NCI-H345 (cell line): Measurements from ENCODE around the gene PRELID1.
"Not testable (repeated sequence)": the region's sequence is repeated elsewhere in the genome, so short reads cannot be mapped to it uniquely, and the experiment has no call there.

Experiments used
- DNase-seq: peaks from one replicate; lab custom pipeline; 2025; lab: John Stamatoyannopoulos, UW

Gene PRELID1, protein sequence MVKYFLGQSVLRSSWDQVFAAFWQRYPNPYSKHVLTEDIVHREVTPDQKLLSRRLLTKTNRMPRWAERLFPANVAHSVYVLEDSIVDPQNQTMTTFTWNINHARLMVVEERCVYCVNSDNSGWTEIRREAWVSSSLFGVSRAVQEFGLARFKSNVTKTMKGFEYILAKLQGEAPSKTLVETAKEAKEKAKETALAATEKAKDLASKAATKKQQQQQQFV

DNA sequence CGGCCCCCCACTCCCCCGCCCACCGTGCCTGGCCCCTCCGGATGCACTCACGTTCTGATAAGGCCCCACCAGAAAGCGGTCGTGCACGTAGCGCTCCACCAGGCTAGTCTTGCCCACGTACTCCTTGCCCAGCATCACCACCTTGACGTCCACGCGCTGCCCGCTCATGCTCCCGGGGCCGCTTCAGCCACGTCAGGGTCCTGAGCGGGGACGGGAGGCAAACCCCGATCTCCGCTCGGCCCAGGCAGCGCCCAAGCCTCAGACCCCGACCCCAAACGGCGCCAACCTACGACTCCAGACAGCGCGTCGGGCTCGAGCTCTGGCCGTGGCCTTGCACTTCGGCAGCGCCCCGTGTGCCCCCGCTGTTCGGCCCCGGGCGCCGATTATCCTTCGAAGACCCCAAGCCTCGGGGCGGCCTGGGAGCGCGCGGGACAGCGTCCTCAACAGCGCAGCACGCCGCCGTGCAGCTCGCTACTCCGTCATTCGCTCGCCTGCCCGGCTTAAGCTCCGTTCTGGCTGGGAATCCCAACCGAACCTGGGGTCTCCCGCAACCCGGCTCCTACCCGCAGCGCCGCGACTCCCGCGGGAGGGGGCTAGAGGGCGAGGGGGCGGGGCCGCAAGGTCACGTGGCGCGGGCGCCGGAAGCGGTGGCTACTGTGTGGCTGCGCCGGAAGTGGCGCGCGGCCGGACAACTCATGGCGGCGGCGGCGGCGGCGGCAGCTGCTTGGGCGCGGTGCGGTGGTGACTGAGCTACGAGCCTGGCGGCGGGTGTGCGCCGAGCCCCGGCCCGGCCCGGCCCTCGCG, at the start of gene PRELID1, which contains the start of gene RAB24:
TSS of gene PRELID1 (plus strand) at position 679 of the 804 bp plus-strand sequence. CDS start 187 bp downstream, outside the sequence.
TSS of gene RAB24 (minus strand) at position 599 of the 804 bp plus-strand sequence. CDS start at position 168, 431 bp downstream.
- peak; percentile 92 for DNase-seq

DNA sequence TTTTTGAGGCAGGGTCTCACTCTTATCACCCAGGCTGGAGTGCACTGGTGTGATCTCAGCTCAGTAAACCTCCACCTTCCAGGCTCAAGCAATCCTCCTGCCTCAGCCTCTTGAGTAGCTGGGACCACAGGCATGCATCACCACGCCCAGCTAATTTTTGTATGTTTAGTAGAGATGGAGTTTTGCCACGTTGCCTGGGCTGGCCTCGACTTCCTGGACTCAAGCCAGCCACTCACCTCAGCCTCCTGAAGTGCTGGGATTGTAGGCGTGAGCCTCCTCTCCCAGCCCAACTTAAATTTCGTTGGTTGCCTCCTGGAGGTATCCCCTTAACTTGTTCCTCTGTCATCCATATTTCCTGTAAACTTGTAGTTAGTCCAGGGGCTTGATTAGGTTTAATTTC, 47.3 kb upstream of the PRELID1 start:
- peak; percentile 5 for DNase-seq

DNA sequence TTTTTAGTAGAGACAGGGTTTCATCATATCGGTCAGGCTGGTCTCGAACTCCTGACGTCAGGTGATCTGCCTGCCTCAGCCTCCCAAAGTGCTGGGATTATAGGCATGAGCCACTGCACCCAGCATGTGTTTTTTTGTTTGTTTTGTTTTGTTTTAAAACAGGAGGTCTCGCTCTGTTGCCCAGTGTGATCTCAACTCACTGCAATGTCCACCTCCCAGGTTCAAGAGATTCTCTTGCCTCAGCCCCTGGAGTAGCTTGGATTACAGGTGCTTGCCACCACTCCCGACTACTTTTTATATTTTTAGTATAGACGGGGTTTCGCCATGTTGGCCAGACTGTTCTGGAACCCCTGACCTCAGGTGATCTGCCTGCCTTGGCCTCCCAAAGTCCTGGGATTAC, 44.9 kb upstream of the PRELID1 start:
- not testable (repeated sequence) for DNase-seq

DNA sequence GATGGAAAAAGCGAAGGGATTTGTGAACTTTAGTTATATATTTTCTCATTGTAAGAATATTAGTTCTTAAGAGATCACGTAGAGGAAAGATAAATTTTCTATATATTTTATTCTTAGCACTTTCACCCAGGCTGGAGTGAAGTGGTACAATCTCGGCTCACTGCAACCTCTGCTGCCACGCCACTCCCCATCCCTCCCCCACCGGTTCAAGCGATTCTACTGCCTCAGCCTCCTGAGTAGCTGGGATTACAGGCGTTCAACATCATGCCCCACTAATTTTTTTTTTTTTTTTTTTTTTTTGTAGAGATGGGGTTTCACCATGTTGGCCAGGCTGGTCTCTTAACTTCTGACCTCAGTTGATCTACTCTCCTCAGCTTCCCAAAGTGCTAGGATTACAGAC, 42.6 kb upstream of the PRELID1 start:
- DNase-seq: no peak

DNA sequence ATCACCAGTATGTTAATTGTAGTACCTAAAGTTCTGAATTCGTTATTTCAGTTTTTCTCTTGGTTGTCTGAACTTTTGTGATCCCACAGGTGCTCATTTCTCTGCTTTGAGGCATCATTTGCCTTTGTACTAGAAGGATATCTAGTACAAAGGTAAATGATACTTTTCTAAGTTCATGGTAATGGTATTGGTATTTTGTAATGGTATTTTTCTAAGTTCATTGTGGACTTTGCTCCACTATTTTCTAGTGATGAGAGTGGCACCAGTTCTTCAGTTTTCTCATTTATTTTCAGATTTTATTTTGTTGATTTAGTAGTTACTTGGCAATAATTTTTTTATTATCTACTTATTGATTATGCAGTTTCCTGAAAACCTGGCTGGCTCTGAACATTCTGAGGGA, 42.1 kb upstream of the PRELID1 start:
- DNase-seq: no peak

DNA sequence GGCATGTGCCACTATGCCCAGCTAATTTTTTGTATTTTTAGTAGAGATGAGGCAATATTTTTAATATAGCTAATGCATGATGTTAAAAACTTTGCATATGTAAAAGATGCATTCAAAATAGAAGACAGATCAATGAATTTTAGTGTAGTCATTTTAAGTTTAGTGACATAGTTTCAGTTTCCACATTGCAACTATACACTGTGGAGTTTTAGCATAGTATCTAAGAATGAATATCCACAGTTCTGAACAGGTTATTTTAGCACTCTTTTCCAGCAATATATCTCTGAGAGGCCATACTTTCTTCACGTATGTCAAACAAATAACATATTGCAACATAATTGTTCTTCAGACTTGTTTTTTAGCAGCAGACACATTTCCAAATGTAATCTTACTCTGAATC, 39.4 kb upstream of the PRELID1 start:
- no peak for DNase-seq

DNA sequence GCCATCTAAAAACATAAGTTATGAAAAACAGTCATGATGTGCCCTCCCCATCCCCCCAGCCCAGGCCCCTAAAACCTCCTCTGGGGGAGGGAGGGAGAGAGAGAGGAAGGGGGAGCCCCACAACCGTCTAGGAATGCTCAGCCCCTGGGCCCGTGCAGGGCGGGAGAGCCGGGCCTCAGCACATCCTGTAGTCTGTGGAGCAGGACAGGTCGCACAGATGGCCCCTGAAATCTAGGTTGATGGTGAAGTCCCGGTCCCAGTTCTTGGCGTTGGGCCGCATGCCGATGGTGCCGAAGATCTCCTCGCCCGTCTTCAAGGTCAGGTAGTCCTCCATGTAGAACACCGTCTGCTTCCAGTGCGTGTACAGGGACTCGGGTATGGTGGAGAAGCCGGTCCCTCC, 38.2 kb upstream of the PRELID1 start:
- DNase-seq: no peak

DNA sequence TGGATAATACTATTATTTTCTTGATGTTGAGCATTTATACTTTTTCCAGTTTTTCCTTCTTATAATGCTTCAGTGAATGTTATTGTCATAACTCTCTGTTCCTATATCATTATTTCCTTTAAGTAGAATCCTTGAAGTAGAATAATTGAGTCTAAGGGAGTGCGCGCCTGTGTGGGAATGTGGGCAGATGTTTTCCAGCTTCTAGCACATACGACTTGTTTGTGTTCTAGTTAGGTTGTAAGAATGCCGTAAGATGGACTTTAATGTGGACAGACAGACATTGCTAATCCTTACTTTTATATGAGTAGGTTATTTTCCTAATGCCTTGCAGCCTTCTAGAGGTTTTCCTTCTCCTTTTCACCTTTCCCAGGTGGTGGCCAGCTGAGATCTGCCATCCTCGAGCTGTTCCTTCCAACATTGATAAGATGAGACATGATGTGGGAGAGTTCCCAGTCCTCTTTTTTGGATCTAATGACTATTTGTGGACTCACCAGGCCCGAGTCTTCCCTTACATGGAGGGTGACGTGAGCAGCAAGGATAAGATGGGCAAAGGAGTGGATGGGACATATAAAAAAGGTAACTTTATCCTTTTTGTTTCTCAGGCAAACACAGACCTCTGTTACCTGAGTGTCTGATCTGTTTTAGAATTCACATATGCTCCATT, 34.2 kb upstream of the PRELID1 start:
- DNase-seq: no peak

DNA sequence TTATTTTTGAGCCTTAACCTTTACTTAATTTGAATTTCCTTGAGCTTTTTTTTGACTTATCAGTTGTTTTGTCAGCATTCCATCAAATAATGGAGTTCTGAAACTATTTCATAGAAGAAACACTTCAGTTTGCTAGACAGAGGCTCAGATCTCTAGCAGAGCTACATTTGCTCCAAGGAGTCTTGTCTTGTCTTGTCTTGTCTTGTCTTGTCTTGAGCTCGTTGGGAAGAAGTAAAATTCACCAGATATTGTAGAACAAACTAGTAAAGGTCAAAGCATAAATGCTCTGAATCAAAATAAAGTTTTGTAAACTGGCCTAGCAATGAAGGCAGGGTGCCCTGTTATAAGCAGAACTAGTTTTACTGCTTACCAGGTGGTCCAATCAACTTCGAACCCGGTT, 33.6 kb upstream of the PRELID1 start:
- no peak for DNase-seq

DNA sequence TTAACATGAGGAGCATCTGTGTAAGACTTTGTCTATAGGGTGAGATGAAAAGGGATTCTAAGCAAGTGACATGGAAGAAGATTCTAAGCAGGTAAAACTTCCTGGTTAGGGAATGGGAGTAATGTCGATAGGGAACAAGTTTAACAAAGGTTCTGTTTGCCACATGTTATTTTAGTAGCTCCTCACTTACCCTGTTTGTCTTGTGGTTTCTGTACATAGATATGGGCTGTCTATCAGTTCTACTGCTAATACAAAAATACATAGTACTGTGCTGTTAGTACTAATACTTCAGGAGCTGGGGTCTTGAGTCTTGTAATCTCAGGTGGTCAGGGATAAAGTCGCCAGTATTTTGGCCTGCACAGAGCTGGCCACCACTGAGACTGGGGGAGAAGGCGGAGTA, 32.9 kb upstream of the PRELID1 start:
- DNase-seq: no peak

DNA sequence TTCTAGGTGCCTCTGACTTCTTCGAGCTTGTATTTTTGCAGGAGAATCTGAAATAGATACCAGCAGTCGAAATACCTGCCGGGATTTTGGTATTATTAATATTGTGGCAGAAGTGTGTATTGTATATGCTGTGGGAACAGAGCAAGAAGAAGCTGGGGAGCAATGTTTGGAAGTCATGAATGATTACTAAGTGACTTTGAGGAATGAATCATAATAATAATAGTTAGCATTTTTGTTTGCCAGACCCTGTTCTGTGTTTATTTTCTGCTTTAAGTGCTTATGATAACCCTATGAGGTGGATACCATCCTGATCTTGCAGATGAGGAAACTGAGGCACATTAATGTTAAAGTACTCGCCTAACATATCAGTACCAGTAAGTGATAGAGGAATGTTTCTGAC, 32.5 kb upstream of the PRELID1 start:
- DNase-seq: no peak

DNA sequence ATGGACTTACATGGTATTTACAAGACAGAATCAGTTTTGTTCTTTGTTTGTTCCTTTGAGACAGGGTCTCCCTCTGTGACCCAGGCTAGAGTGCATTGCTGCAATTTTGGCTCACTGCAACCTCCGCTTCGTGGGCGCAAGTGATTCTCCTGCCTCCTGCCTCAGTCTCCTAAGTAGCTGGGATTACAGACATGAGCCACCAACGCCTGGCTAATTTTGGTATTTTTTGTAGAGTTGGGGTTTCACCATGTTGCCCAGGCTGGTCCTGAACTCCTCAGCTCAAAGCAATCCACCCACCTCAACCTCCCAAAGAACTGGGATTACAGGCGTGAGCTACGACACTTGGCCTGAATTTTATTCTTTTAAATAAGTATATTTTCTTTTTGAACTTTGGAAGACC, 27.7 kb upstream of the PRELID1 start:
- DNase-seq: no peak

DNA sequence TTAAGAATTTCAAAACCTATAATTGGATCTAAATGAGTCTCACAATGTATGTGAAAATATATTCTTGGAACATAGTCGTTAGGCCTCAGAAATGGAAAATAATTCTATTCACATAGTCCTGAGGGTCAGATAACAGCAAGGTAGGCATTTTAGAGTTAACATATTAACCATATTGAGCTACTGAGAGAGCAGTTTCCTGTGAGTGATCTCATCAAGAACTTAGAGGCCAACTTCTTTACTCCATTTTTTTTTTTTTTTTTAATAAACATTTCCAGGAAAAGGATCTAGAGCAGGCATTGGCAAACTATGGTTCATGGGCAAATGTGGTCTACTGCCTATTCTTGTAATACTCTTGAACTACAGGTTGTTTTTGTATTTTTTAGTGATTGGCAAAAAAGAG, 26.7 kb upstream of the PRELID1 start:
- DNase-seq: no peak

DNA sequence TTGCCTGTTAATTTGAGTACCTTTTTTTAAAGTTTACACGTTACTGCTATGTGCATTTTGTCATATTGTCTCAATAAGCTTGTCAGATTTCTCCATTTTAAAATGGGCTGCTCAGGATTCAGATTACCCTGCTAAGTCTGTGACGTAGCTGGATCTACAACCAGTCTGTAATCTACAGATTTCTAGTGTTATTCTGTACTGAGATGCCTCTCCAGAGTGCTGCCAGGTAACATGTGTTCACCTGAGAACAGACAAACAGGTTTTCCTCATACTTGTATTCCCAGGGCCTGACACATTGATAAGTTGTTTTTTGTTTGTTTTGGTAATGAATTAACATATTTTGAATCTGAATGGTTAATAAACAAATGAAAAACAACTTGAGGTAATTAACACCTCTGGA, 15.4 kb upstream of the PRELID1 start:
- no peak for DNase-seq

DNA sequence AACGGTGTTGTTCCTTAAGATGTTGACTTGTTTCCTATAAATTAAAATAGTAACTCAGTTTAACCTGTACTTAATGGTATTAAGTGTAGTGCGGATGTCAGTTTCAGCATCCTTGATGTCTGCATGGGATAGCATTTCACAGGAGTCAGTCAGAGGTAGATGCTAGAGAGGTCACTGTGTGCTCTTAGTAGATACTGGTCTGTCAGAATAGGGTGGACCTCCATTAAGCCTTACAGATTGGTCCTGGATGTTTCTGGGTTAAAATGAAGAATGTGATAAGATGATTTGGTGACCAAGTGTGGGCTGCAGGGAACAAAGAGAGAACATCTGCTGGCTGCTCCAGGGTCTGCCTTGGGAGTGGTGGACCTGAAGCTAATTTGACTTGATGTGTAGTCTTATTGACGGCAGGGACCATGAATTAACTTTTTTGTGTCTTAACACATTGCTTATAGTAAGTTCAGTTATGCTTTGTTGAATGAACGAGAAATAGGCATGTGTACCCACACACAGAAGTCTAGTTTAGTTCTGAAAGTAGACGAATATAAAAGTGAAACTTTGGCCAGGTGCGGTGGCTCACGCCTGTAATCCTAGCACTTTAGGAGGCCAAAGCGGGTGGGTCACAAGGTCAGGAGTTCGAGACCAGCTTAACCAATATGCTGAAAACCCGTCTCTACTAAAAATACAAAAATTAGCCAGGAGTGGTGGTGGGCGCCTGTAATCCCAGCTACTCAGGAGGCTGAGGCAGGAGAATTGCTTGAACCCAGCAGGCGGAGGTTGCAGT, 12.6 kb upstream of the PRELID1 start:
- DNase-seq: no peak

DNA sequence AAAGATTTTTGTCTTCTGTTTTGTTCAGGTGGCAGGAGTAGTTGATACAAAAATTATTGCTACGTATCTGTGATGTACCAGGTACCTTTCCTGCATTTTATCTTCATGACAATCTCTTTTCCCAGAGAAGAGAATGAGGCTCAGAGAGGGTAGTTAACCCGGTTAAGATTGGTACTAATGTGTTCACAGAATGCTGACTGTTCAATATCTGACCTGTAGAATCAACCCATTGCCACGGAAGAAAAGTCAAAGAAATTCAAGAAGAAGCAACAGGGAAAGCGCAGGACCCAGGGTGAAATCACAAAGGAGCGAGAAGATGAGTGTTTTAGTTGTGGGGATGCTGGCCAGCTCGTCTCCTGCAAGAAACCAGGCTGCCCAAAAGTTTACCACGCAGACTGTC, 11.9 kb upstream of the PRELID1 start:
- DNase-seq: no peak

DNA sequence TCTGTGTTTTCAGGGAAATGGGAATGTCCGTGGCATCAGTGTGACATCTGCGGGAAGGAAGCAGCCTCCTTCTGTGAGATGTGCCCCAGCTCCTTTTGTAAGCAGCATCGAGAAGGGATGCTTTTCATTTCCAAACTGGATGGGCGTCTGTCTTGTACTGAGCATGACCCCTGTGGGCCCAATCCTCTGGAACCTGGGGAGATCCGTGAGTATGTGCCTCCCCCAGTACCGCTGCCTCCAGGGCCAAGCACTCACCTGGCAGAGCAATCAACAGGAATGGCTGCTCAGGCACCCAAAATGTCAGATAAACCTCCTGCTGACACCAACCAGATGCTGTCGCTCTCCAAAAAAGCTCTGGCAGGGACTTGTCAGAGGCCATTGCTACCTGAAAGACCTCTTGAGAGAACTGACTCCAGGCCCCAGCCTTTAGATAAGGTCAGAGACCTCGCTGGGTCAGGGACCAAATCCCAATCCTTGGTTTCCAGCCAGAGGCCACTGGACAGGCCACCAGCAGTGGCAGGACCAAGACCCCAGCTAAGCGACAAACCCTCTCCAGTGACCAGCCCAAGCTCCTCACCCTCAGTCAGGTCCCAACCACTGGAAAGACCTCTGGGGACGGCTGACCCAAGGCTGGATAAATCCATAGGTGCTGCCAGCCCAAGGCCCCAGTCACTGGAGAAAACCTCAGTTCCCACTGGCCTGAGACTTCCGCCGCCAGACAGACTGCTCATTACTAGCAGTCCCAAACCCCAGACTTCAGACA, 9.6 kb upstream of the PRELID1 start:
- DNase-seq: no peak

DNA sequence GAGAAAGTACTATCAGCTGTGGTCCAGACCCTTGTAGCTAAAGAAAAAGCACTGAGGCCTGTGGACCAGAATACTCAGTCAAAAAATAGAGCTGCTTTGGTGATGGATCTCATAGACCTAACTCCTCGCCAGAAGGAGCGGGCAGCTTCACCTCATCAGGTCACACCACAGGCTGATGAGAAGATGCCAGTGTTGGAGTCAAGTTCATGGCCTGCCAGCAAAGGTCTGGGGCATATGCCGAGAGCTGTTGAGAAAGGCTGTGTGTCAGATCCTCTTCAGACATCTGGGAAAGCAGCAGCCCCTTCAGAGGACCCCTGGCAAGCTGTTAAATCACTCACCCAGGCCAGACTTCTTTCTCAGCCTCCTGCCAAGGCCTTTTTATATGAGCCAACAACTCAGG, 9.0 kb upstream of the PRELID1 start:
- no peak for DNase-seq

DNA sequence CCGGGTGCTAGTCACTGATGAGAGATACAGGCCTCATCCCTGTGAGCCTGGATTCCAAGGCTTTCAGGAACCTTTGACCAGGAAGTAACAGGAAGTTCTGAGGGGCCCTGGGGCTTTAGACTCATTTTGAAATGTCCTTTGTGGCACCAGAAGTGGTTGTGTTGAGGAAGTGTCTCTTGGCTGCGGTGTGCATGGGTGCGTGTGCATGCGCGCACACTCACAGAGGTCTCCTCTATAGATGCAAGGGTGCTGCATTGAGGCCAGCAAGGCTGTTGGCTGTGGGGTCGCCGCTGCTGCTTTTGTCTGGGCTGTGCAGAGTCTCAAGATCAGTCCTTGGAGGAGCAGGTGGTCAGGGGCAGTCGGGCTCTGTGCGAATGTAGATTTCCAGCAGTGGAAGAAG, 7.7 kb upstream of the PRELID1 start:
- no peak for DNase-seq

DNA sequence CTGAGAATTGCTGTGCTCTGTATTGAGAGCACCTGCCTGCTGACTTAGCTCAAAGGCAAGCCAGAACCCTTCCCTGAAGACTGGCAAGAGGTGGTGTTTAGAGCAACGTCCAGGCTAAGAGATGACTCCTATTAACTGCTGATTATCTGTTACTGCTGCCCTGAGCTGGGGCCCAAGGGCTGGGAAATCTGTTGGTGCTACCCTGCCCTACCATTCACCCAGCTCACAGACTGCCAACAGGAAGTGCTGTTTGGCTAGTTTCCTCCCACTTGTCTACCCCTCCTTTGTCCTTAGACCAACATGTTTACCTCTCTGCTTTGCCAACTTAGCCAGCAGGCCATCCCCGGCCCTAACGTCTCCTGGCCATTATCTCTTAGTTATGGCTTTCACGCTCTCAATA, 7.0 kb upstream of the PRELID1 start:
- no peak for DNase-seq

DNA sequence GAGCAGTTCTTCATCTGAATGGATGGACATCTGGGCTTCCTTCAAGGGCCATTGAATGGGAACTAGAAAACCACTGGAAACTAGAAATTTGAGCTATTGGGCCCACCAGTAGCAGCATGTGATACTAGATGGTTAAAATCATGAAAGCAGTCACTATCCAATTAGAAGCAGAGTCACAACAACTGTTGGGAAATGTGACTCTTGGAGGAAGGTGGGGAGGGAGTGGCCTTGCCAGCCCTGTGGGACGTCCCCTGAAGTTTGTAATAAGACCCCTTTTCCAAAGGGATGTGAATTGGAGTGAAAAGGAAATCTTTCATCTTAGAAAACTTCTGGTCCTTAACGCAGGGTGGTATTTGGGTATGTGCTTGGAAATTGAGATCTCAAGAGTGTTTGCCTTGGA, 5.7 kb upstream of the PRELID1 start:
- DNase-seq: no peak

DNA sequence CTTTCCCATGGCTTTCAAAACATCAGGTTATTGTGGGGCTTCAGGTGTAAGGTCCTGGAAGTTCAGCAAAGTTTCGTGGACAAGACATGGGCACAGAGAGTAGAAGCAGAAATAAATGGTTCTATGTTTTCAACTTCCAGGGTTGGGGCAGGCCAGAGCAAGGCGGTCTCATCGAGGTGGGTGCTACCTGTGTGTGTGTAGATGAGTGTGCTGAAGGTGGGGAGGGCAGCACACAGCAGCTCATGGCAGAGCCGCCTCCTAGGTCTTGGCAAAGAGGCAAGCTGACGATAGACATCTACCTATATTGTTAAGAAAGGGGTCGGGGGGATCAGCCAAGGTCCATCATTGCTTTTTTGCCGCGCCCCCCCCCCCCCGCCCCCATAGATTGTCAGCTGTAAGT, 3.9 kb upstream of the PRELID1 start:
- no peak for DNase-seq
